Panc1 (cell line): ENCODE results near the gene LATS2. TPM values are rescaled to one million over a fixed set of nuclear protein-coding genes. Genes with fewer than 3 reads are reported as not detected.
"Not testable (repeated sequence)": the region's sequence is repeated elsewhere in the genome, so short reads cannot be mapped to it uniquely, and the experiment has no call there.

Experiments
- ATAC-seq: fragments of 200-7000 bp; cut with Tn5 transposase; 2 replicates; pipeline ENCODE4 v1.9.1; 2020; ENCODE audit warnings: mild to moderate bottlenecking, moderate library complexity
- BruUV-seq: library from RNA; stranded (reverse); fragments of 400-500 nt; replicated peaks from 2 replicates; lab custom pipeline; 2021; lab: Mats Ljungman, UMichigan
- CTCF ChIA-PET: fragments of 300-600 bp; sonication (Branson Sonifier 250); formaldehyde crosslinking; loops from one replicate; lab custom pipeline; 2022; ENCODE audit warnings: antibody characterized with exemption; lab: Charles Lee
- POLR2A ChIA-PET: fragments of 300-600 bp; sonication (Branson Sonifier 250); formaldehyde crosslinking; loops from one replicate; lab custom pipeline; 2022; ENCODE audit warnings: antibody characterized with exemption; lab: Charles Lee
- DNase-seq: peaks from one replicate; pipeline ENCODE4 v3.0.0-alpha.2; 2010; ENCODE audit warnings: low read depth, low spot score
- H3K27ac ChIP-seq: 2 replicates; pipeline ENCODE4 v1.5.1; 2011; ENCODE audit warnings: mild to moderate bottlenecking, low read length, inconsistent platforms
- H3K27me3 ChIP-seq: fragments of 200-500 bp; sonication (Bioruptor generic); 2 replicates; pipeline ENCODE4 v1.6.0; 2014; ENCODE audit warnings: low read length, inconsistent platforms; ENCODE audit not compliant: control insufficient read depth, insufficient read depth
- H3K36me3 ChIP-seq: fragments of 200-500 bp; sonication (Bioruptor generic); 2 replicates; pipeline ENCODE4 v1.5.1; 2014; ENCODE audit warnings: inconsistent platforms, mild to moderate bottlenecking, low read length, moderate library complexity; ENCODE audit not compliant: control insufficient read depth, insufficient read depth
- H3K4me1 ChIP-seq: 2 replicates; pipeline ENCODE4 v1.5.1; 2011; ENCODE audit warnings: inconsistent platforms, mild to moderate bottlenecking, low read length, moderate library complexity; ENCODE audit not compliant: control insufficient read depth, insufficient read depth
- H3K4me3 ChIP-seq, 2 experiments: 2 replicates each; pipeline ENCODE4 v1.5.1; 2011 to 2012; ENCODE audit warnings: low read depth in 2 of 2, low read length in 2 of 2, mild to moderate bottlenecking in 2 of 2, inconsistent platforms in 1 of 2, moderate library complexity in 1 of 2
- H3K9me3 ChIP-seq: fragments of 200-500 bp; sonication (Bioruptor generic); 2 replicates; pipeline ENCODE4 v1.5.1; 2014; ENCODE audit warnings: low read depth, mild to moderate bottlenecking, inconsistent platforms, low read length, moderate library complexity; ENCODE audit not compliant: control insufficient read depth, insufficient read depth
- POLR2AphosphoS5 ChIP-seq: IDR thresholded peaks from 2 replicates; pipeline ENCODE4 v1.6.1; 2012; ENCODE audit warnings: mild to moderate bottlenecking, low read depth, low read length, moderate library complexity
- SIN3A ChIP-seq: IDR thresholded peaks from 2 replicates; pipeline ENCODE4 v1.6.1; 2012; ENCODE audit warnings: low read depth, mild to moderate bottlenecking, low read length, moderate library complexity, borderline replicate concordance; ENCODE audit not compliant: insufficient read depth
- TCF7L2 ChIP-seq: IDR thresholded peaks from 2 replicates; pipeline ENCODE4 v1.6.1; 2011; ENCODE audit warnings: mild to moderate bottlenecking, low read depth, low read length, inconsistent platforms
- in situ Hi-C: cut with HindIII; loops from 2 replicates; pipeline ENCODE4 v1.10.0; 2016; ENCODE audit warnings: low sequenced_read_pairs, low pct_unique_long_range_greater_than_20kb
- intact Hi-C: fragments of 100-400 bp; cut with micrococcal nuclease; formaldehyde crosslinking; loops from one replicate; pipeline ENCODE4 v1.10.0; 2022; ENCODE audit not compliant: unreplicated experiment
- total RNA-seq: library from RNA; stranded (reverse); gene quantifications from one replicate; pipeline ENCODE4 v1.2.1, GENCODE V29; 2021; ENCODE audit not compliant: unreplicated experiment
- TF ChIP-seq, protein P1 (sequence below): fragments of 450-650 bp; IDR thresholded peaks from 2 replicates; pipeline ENCODE4 v1.5.1; 2017; ENCODE audit warnings: mild to moderate bottlenecking
- TF ChIP-seq, protein P2 (sequence below), 2 experiments: IDR thresholded peaks; 2 replicates each; pipeline ENCODE4 v1.6.1; 2011 to 2012; ENCODE audit warnings: low read depth in 2 of 2, control low read depth in 1 of 2, low read length in 1 of 2, mild to moderate bottlenecking in 1 of 2, moderate library complexity in 1 of 2; ENCODE audit not compliant: insufficient read depth in 1 of 2

Gene LATS2
- total RNA-seq, 1 experiment from 2014 or later: 24.5 TPM

DNA sequence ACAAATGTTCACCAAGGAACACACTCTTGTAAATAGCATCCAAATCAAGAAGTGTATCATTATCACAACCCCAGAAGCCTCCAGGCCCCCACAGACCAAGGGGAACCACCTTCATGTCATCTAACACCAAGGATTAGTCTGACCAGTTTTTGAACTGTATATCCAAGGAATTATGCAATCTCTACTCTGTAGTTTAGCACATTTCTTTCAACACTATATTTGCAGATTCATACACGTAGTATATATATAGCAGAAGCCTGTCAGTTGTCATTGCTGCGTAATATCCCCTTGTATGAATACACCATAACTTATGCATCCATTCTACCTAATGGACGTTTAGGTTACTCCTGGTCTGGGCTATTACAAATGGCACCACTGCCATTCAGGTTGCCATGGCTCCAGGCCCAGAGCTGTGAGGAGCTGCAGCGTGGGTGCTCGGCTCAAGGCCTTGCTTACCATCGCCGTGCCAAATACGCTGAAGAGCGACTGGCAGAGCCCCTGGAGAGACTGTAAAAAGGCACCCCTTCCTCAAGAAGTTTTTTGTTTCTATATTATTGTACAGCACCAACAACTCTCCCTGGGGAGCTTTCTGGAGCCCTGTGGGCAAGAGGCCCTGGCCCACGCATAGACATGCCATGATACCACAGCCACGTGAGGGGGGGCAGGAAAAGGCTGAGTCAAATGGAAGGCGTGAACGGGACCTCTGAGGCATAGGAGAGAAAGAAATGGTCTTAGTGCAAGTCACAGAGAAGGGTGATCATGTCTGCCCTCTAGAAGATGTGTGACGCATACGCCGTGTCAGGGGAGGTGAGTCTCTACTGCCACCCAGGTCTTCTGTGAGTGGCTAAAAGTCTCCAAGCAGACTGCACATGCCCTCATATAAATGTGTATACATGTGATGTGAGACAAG is 10.8 kb downstream of the LATS2 start:
- Histone ChIP-seq H3K4me1 (peaks cover 2% of the 10 kb centered on the region), H3K36me3 (peaks cover 3% of the 10 kb centered on the region; the same call in 1 of the 2 replicates), H3K9me3 (no peaks in the 10 kb centered on the region), H3K4me3 (no peak overlapping the region), H3K27me3 (no peaks in the 10 kb centered on the region), H3K27ac (no peak overlapping the region)
- in situ Hi-C loops (no loop called here), intact Hi-C loops (no loop called here)
- ChIA-PET CTCF (no interaction called here), POLR2A (no interaction called here)
- BruUV-seq: no TSS peak
- DNase-seq: no peak
- no peak for ATAC-seq
- no peak for TF ChIP-seq SIN3A
- no peak for TF ChIP-seq TCF7L2
- TF ChIP-seq, protein P1, sequence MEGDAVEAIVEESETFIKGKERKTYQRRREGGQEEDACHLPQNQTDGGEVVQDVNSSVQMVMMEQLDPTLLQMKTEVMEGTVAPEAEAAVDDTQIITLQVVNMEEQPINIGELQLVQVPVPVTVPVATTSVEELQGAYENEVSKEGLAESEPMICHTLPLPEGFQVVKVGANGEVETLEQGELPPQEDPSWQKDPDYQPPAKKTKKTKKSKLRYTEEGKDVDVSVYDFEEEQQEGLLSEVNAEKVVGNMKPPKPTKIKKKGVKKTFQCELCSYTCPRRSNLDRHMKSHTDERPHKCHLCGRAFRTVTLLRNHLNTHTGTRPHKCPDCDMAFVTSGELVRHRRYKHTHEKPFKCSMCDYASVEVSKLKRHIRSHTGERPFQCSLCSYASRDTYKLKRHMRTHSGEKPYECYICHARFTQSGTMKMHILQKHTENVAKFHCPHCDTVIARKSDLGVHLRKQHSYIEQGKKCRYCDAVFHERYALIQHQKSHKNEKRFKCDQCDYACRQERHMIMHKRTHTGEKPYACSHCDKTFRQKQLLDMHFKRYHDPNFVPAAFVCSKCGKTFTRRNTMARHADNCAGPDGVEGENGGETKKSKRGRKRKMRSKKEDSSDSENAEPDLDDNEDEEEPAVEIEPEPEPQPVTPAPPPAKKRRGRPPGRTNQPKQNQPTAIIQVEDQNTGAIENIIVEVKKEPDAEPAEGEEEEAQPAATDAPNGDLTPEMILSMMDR: no peak
- TF ChIP-seq POLR2AphosphoS5: no peak
- TF ChIP-seq, protein P2, sequence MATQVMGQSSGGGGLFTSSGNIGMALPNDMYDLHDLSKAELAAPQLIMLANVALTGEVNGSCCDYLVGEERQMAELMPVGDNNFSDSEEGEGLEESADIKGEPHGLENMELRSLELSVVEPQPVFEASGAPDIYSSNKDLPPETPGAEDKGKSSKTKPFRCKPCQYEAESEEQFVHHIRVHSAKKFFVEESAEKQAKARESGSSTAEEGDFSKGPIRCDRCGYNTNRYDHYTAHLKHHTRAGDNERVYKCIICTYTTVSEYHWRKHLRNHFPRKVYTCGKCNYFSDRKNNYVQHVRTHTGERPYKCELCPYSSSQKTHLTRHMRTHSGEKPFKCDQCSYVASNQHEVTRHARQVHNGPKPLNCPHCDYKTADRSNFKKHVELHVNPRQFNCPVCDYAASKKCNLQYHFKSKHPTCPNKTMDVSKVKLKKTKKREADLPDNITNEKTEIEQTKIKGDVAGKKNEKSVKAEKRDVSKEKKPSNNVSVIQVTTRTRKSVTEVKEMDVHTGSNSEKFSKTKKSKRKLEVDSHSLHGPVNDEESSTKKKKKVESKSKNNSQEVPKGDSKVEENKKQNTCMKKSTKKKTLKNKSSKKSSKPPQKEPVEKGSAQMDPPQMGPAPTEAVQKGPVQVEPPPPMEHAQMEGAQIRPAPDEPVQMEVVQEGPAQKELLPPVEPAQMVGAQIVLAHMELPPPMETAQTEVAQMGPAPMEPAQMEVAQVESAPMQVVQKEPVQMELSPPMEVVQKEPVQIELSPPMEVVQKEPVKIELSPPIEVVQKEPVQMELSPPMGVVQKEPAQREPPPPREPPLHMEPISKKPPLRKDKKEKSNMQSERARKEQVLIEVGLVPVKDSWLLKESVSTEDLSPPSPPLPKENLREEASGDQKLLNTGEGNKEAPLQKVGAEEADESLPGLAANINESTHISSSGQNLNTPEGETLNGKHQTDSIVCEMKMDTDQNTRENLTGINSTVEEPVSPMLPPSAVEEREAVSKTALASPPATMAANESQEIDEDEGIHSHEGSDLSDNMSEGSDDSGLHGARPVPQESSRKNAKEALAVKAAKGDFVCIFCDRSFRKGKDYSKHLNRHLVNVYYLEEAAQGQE (IDR thresholded peaks at IDR 0.05; ENCODE audit: insufficient read depth in 1 of 2, low read depth in 2 of 2, low read length in 1 of 2): no peak

DNA sequence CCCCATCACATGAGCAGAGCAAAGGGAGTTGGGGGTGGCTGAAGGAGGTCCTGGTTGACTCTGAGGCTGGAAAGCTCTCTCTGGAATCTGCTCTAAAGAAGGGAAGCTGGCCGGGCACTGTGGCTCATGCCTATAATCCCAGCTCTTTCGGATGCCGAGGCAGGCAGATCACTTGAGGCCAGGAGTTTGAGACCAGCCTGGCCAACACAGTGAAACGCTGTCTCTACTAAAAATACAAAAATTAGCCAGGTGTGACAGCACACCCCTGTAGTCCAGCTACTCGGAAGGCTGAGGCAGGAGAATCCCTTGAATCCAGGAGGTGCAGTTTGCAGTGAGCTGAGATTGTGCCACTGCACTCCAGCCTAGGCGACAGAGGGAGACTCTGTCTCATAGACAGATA is 11.7 kb downstream of the LATS2 start:
- H3K36me3 ChIP-seq, ATAC-seq, H3K27ac ChIP-seq, H3K9me3 ChIP-seq, POLR2A ChIA-PET, intact Hi-C loops, CTCF ChIA-PET, in situ Hi-C loops, H3K4me3 ChIP-seq, BruUV-seq, DNase-seq, H3K4me1 ChIP-seq, H3K27me3 ChIP-seq: not testable (repeated sequence)
